Naive thymus-derived CD4-positive, alpha-beta T cell (primary cell): ENCODE results near the gene GABRG3. TPM values are rescaled to one million over a fixed set of nuclear protein-coding genes. Genes with fewer than 3 reads are reported as not detected.

Experiments used
- ATAC-seq: fragments of 150-1000 bp; cut with Tn5 transposase; 2 replicates; pipeline ENCODE4 v1.10.0; 2021; ENCODE audit warnings: mild to moderate bottlenecking, moderate library complexity
- CTCF ChIA-PET: fragments of 350-600 bp; sonication (Branson Sonifier 250); formaldehyde crosslinking; loops from one replicate; lab custom pipeline; 2021; ENCODE audit warnings: antibody characterized with exemption; lab: Charles Lee
- POLR2A ChIA-PET: fragments of 350-600 bp; sonication (Branson Sonifier 250); formaldehyde crosslinking; loops from one replicate; lab custom pipeline; 2021; ENCODE audit warnings: antibody characterized with exemption, inconsistent platforms; lab: Charles Lee
- DNase-seq, 9 donors: peaks; one replicate each; pipeline versions ENCODE4 v3.0.0 to v3.0.0-alpha.2; 2020 to 2022; ENCODE audit warnings: mixed read lengths in 1 of 9
- H3K27ac ChIP-seq: one replicate; pipeline ENCODE4 v1.7.0; 2013; ENCODE audit warnings: mild to moderate bottlenecking, low read depth, low read length, moderate library complexity
- H3K27me3 ChIP-seq, 2 donors: one replicate each; pipeline ENCODE4 v1.7.0; 2013; ENCODE audit warnings: low read length in 2 of 2, mild to moderate bottlenecking in 2 of 2, moderate library complexity in 2 of 2; ENCODE audit not compliant: control insufficient read depth in 2 of 2, insufficient read depth in 2 of 2
- H3K36me3 ChIP-seq, 3 experiments: 1 replicate in 2 of 3; 2 replicates in 1 of 3; pipeline ENCODE4 v1.7.0; 2013; ENCODE audit warnings: low read length in 3 of 3, mild to moderate bottlenecking in 3 of 3, moderate library complexity in 1 of 3; ENCODE audit not compliant: insufficient read depth in 3 of 3, control insufficient read depth in 2 of 3
- H3K4me1 ChIP-seq, 2 donors: one replicate each; pipeline ENCODE4 v1.7.0; 2013; ENCODE audit warnings: low read length in 2 of 2, mild to moderate bottlenecking in 2 of 2, moderate library complexity in 1 of 2; ENCODE audit not compliant: control insufficient read depth in 2 of 2, insufficient read depth in 2 of 2
- H3K4me3 ChIP-seq: 2 replicates; pipeline ENCODE4 v1.7.0; 2013; ENCODE audit warnings: mild to moderate bottlenecking, low read length
- H3K9me3 ChIP-seq, 3 experiments: 1 replicate in 2 of 3; 2 replicates in 1 of 3; pipeline ENCODE4 v1.7.0; 2013; ENCODE audit warnings: low read length in 3 of 3; ENCODE audit not compliant: control insufficient read depth in 2 of 3
- H3K27ac Mint-ChIP-seq, 9 donors: one replicate each; pipeline ENCODE4 v1.8.0; 2020 to 2022; ENCODE audit warnings: mixed read lengths in 9 of 9, mild to moderate bottlenecking in 8 of 9, moderate library complexity in 5 of 9, inconsistent platforms in 2 of 9
- H3K27me3 Mint-ChIP-seq, 5 donors: one replicate each; pipeline ENCODE4 v1.8.0; 2021 to 2022; ENCODE audit warnings: mixed read lengths in 5 of 5, mild to moderate bottlenecking in 1 of 5
- H3K36me3 Mint-ChIP-seq, 5 donors: one replicate each; pipeline ENCODE4 v1.8.0; 2020 to 2022; ENCODE audit warnings: mixed read lengths in 5 of 5, mild to moderate bottlenecking in 3 of 5, inconsistent platforms in 1 of 5
- H3K4me1 Mint-ChIP-seq, 7 donors: one replicate each; pipeline ENCODE4 v1.8.0; 2020 to 2022; ENCODE audit warnings: mixed read lengths in 7 of 7, mild to moderate bottlenecking in 3 of 7, inconsistent platforms in 1 of 7
- H3K4me3 Mint-ChIP-seq, 10 donors: one replicate each; pipeline ENCODE4 v1.8.0; 2020 to 2022; ENCODE audit warnings: mild to moderate bottlenecking in 10 of 10, mixed read lengths in 10 of 10, moderate library complexity in 6 of 10, inconsistent platforms in 2 of 10
- H3K9me3 Mint-ChIP-seq, 11 donors: one replicate each; pipeline ENCODE4 v1.8.0; 2020 to 2022; ENCODE audit warnings: mixed read lengths in 11 of 11, mild to moderate bottlenecking in 4 of 11, inconsistent platforms in 1 of 11, moderate library complexity in 1 of 11
- intact Hi-C, 2 donors: fragments of 100-400 bp; cut with micrococcal nuclease; formaldehyde crosslinking; loops; one replicate each; pipeline ENCODE4 v1.15.1; 2023
- polyA plus RNA-seq, 2 donors: library from polyadenylated mRNA; unstranded; fragments of 300-500 nt; fragmentation: Illumina TruSeq; gene quantifications; one replicate each; pipeline ENCODE4 v1.2.3, GENCODE V29; 2021
- total RNA-seq, 6 experiments: library from RNA in 5 of 6; stranded (reverse) in 5 of 6; gene quantifications; 1 replicate in 5 of 6; 2 replicates in 1 of 6; pipeline ENCODE4 v1.2.3 and lab custom pipeline; 2021 to 2026

GABRG3 gene
- total and polyA plus RNA-seq, 7 experiments from 2014 or later = not detected

GRCh38 chr15:27582726-27583410, 611.9 kb downstream of the GABRG3 start:
- intact Hi-C loops = no loop called here
- Histone ChIP-seq H3K4me1 (no peaks in the 10 kb centered on the region), H3K36me3 (no peaks in the 10 kb centered on the region), H3K27ac (no peak overlapping the region), H3K27me3 (no peaks in the 10 kb centered on the region), H3K4me3 (no peak overlapping the region), H3K9me3 (no peaks in the 10 kb centered on the region)
- POLR2A ChIA-PET = no interaction called here
- Mint-ChIP-seq H3K27ac (no peak overlapping the region), H3K4me1 (no peaks in the 10 kb centered on the region), H3K9me3 (peaks cover 0 to 6% (median 2%) of the 10 kb centered on the region in 11 donors), H3K27me3 (no peaks in the 10 kb centered on the region), H3K36me3 (no peaks in the 10 kb centered on the region), H3K4me3 (no peak overlapping the region)
- CTCF ChIA-PET = no interaction called here
- no peak for DNase-seq
- no peak for ATAC-seq

- Mint-ChIP-seq H3K4me1 (no peaks in the 10 kb centered on the region), H3K4me3 (no peak overlapping the region), H3K36me3 (no peaks in the 10 kb centered on the region), H3K27ac (no peak overlapping the region), H3K9me3 (peaks cover 0 to 5% (median under 1%) of the 10 kb centered on the region in 11 donors), H3K27me3 (no peaks in the 10 kb centered on the region)
- intact Hi-C loops = no loop called here
- Histone ChIP-seq H3K27me3 (no peaks in the 10 kb centered on the region), H3K27ac (no peak overlapping the region), H3K9me3 (no peaks in the 10 kb centered on the region), H3K4me1 (no peaks in the 10 kb centered on the region), H3K36me3 (no peaks in the 10 kb centered on the region), H3K4me3 (no peak overlapping the region)
- CTCF ChIA-PET = no interaction called here
- POLR2A ChIA-PET = no interaction called here
- ATAC-seq (no peak), DNase-seq (no peak)
Measured at GRCh38 chr15:27583651-27584050, 612.7 kb downstream of the GABRG3 start.

- H3K4me3 Mint-ChIP-seq = no peak overlapping the region
- no peak for ATAC-seq
Measured at GRCh38 chr15:27585041-27585640, 614.2 kb downstream of the GABRG3 start.

DNA sequence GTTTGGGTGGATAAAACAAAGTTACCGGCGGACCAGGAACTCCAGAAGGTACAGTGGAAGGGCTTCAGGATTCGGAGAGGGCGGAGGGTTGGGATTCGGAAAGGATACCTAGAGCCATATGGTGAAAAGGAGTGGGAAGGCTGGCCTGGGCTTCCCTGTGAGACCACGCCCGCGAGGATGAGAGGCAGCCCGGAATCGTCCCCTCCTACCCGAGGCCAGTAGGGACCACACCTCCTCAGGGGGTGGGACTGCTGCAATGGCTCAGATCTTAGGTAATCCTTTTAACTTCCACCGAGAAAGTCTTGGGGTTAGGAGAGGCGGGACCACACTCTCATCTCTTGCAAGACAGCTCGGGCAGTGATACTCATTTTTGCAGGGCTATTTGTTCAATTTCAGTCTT, 616.8 kb downstream of the GABRG3 start:
- intact Hi-C loops = no loop called here
- no peaks in the 10 kb centered on the region for H3K9me3 ChIP-seq
- Mint-ChIP-seq H3K36me3 (peaks cover 0 to 4% (median 0%) of the 10 kb centered on the region in 5 donors), H3K27me3 (peaks cover 0 to 10% (median 4%) of the 10 kb centered on the region in 5 donors), H3K9me3 (peaks cover 0 to 8% (median 5%) of the 10 kb centered on the region in 11 donors), H3K27ac (no peak overlapping the region), H3K4me3 (no peak overlapping the region), H3K4me1 (no peaks in the 10 kb centered on the region)
- DNase-seq (no peak), ATAC-seq (no peak)
- H3K4me1 ChIP-seq = no peaks in the 10 kb centered on the region
- ChIA-PET POLR2A (no interaction called here), CTCF (no interaction called here)
- no peaks in the 10 kb centered on the region for H3K36me3 ChIP-seq
- no peak overlapping the region for H3K4me3 ChIP-seq
- H3K27me3 ChIP-seq = no peaks in the 10 kb centered on the region
- H3K27ac ChIP-seq = no peak overlapping the region

More at GRCh38 chr15:27585041-27585640, 614.2 kb downstream of the GABRG3 start:
- ChIA-PET POLR2A (no interaction called here), CTCF (no interaction called here)
- no peak for DNase-seq
- Histone ChIP-seq H3K27me3 (no peaks in the 10 kb centered on the region), H3K4me1 (no peaks in the 10 kb centered on the region), H3K36me3 (no peaks in the 10 kb centered on the region), H3K27ac (no peak overlapping the region), H3K9me3 (no peaks in the 10 kb centered on the region), H3K4me3 (no peak overlapping the region)
- Mint-ChIP-seq H3K9me3 (peaks cover 0 to 8% (median 4%) of the 10 kb centered on the region in 11 donors), H3K36me3 (peaks cover 0 to 4% (median 0%) of the 10 kb centered on the region in 5 donors), H3K4me1 (no peaks in the 10 kb centered on the region), H3K27ac (no peak overlapping the region), H3K27me3 (peaks cover 0 to 6% (median 4%) of the 10 kb centered on the region in 5 donors)
- intact Hi-C loops = no loop called here

DNA sequence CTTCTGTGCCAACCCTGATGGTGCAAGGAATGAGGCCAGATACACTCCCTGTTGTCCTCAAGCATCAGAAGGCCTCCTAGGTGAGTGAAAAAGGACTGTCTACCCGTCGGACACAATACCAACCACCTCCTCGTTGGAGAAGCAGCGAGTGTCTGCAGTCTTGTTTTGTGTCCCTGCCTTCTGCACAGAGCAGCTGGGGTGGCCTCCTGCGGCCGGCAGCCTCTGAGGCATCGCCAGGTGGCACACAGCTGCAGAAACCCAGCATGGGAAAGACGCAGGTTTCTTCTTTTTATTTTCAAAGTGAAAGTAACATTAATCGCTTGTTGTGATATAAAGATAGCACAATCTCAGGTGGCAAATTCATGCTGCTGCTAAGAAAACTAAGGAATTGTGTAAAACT, 618.3 kb downstream of the GABRG3 start:
- intact Hi-C loops = no loop called here
- Mint-ChIP-seq H3K4me1 (no peaks in the 10 kb centered on the region), H3K4me3 (no peak overlapping the region), H3K36me3 (peaks cover 0 to 4% (median 0%) of the 10 kb centered on the region in 5 donors), H3K27ac (no peak overlapping the region), H3K27me3 (peaks cover 0 to 10% (median 4%) of the 10 kb centered on the region in 5 donors), H3K9me3 (peaks cover 0 to 11% (median 5%) of the 10 kb centered on the region in 11 donors)
- ATAC-seq (no peak), DNase-seq (no peak)
- ChIA-PET CTCF (no interaction called here), POLR2A (no interaction called here)
- Histone ChIP-seq H3K27me3 (no peaks in the 10 kb centered on the region), H3K27ac (no peak overlapping the region), H3K9me3 (no peaks in the 10 kb centered on the region), H3K36me3 (no peaks in the 10 kb centered on the region), H3K4me3 (no peak overlapping the region), H3K4me1 (no peaks in the 10 kb centered on the region)

DNA sequence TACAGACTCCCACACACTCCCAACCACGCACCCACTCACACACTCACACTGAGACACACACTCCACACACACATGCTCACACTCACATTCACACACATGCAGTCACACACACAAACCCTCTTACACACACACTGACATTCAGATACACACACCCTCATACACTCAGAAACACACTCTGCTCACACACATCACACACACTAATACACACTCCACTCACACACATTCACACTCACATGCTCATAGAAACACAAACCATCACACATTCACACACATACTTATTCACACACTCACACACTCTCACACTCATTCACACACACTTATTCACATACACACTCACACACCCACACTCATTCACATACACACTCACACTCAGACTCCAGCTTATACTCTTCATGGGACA, 618.8 kb downstream of the GABRG3 start:
- H3K4me3 Mint-ChIP-seq = no peak overlapping the region

More for the DNA sequence above, 618.8 kb downstream of the GABRG3 start:
- ATAC-seq (no peak), DNase-seq (no peak)
- peaks cover 0 to 10% (median 4%) of the 10 kb centered on the region in 5 donors for H3K27me3 Mint-ChIP-seq
- no peaks in the 10 kb centered on the region for H3K9me3 ChIP-seq
- H3K27ac Mint-ChIP-seq = no peak overlapping the region
- H3K4me1 Mint-ChIP-seq = no peaks in the 10 kb centered on the region
- no peak overlapping the region for H3K4me3 ChIP-seq
- ChIA-PET POLR2A (no interaction called here), CTCF (no interaction called here)
- no peaks in the 10 kb centered on the region for H3K27me3 ChIP-seq
- intact Hi-C loops = no loop called here
- no peaks in the 10 kb centered on the region for H3K4me1 ChIP-seq
- H3K36me3 Mint-ChIP-seq = peaks cover 0 to 4% (median 0%) of the 10 kb centered on the region in 5 donors
- H3K9me3 Mint-ChIP-seq = peaks cover 0 to 11% (median 5%) of the 10 kb centered on the region in 11 donors
- H3K36me3 ChIP-seq = no peaks in the 10 kb centered on the region
- H3K27ac ChIP-seq = no peak overlapping the region
